H1 (cell line): ENCODE measurements around the gene STK32C. TPM values are rescaled to one million over a fixed set of nuclear protein-coding genes. Genes with fewer than 3 reads are reported as not detected.
A peak's percentile ranks its signal among the peaks of the same experiment; 100 is the strongest.

ENCODE experiments used
- CTCF ChIA-PET: fragments of 300-600 bp; sonication (Branson Sonifier 250); formaldehyde crosslinking; loops from one replicate; lab custom pipeline; 2021; ENCODE audit not compliant: partially characterized antibody; lab: Charles Lee
- POLR2A ChIA-PET: fragments of 300-600 bp; sonication (Branson Sonifier 250); formaldehyde crosslinking; loops from one replicate; lab custom pipeline; 2021; ENCODE audit warnings: inconsistent platforms; ENCODE audit not compliant: partially characterized antibody; lab: Charles Lee
- DNase-seq, 2 experiments: peaks; one replicate each; pipeline versions ENCODE4 v3.0.0 to v3.0.0-alpha.2; 2010 to 2022; ENCODE audit warnings: low spot score in 2 of 2, low read depth in 1 of 2, mixed read lengths in 1 of 2
- FAIRE-seq: peaks from 2 replicates; lab custom pipeline; 2011; peaks lifted over from hg19 to GRCh38; lab: Jason Lieb, UNC
- H2AFZ ChIP-seq: 2 replicates; pipeline ENCODE4 v1.8.1; 2012; ENCODE audit warnings: low read length, inconsistent platforms
- H2AK5ac ChIP-seq: 2 replicates; pipeline ENCODE4 v1.6.1; 2013; ENCODE audit warnings: low read depth, low read length
- H2BK120ac ChIP-seq: replicated peaks from 2 replicates; pipeline ENCODE3; 2013; ENCODE audit warnings: low read depth, low read length, inconsistent platforms
- H2BK12ac ChIP-seq: 2 replicates; pipeline ENCODE4 v1.6.1; 2013; ENCODE audit warnings: low read depth, low read length
- H2BK15ac ChIP-seq: 2 replicates; pipeline ENCODE4 v1.6.1; 2013; ENCODE audit warnings: low read length
- H2BK20ac ChIP-seq: 2 replicates; pipeline ENCODE4 v1.6.1; 2013; ENCODE audit warnings: low read length
- H2BK5ac ChIP-seq: 2 replicates; pipeline ENCODE4 v1.6.1; 2013; ENCODE audit warnings: low read depth, low read length
- H3K14ac ChIP-seq: 2 replicates; pipeline ENCODE4 v1.6.1; 2013; ENCODE audit warnings: inconsistent platforms; ENCODE audit not compliant: insufficient read length
- H3K18ac ChIP-seq: 2 replicates; pipeline ENCODE4 v1.6.1; 2013; ENCODE audit warnings: low read length; ENCODE audit errors: extremely low read depth
- H3K23ac ChIP-seq: 2 replicates; pipeline ENCODE4 v1.6.1; 2013; ENCODE audit warnings: inconsistent platforms; ENCODE audit not compliant: insufficient read length
- H3K23me2 ChIP-seq: 2 replicates; pipeline ENCODE4 v1.6.1; 2013; ENCODE audit warnings: low read depth, low read length
- H3K27ac ChIP-seq: 2 replicates; pipeline ENCODE4 v1.6.1; 2011; ENCODE audit warnings: low read depth, low read length, inconsistent platforms
- H3K27me3 ChIP-seq, 4 experiments: replicated peaks in 1 of 4; 1 replicate in 1 of 4; 2 replicates in 3 of 4; pipeline versions ENCODE4 v1.6.1 to v1.8.1; 2011 to 2013; ENCODE audit warnings: low read length in 3 of 4, mild to moderate bottlenecking in 3 of 4, inconsistent platforms in 2 of 4, mixed read lengths in 2 of 4, moderate library complexity in 1 of 4; ENCODE audit not compliant: control insufficient read depth in 3 of 4, insufficient read depth in 3 of 4; ENCODE audit errors: extremely low read depth in 1 of 4
- H3K36me3 ChIP-seq, 4 experiments: 2 replicates each; pipeline versions ENCODE4 v1.6.1 to v1.8.1; 2011 to 2013; ENCODE audit warnings: mild to moderate bottlenecking in 4 of 4, low read length in 3 of 4, moderate library complexity in 2 of 4, control low read depth in 1 of 4, inconsistent platforms in 1 of 4; ENCODE audit not compliant: insufficient read depth in 4 of 4, control insufficient read depth in 2 of 4
- H3K4ac ChIP-seq: replicated peaks from 2 replicates; pipeline ENCODE3; 2013; ENCODE audit warnings: low read length, low read depth, mixed read lengths, inconsistent platforms; ENCODE audit not compliant: insufficient read length
- H3K4me1 ChIP-seq, 4 experiments: replicated peaks in 1 of 4; 1 replicate in 1 of 4; 2 replicates in 3 of 4; pipeline versions ENCODE4 v1.6.1 to v1.8.1; 2011 to 2013; ENCODE audit warnings: low read length in 3 of 4, inconsistent platforms in 2 of 4, mixed read lengths in 1 of 4; ENCODE audit not compliant: insufficient read depth in 4 of 4, control insufficient read depth in 3 of 4
- H3K4me2 ChIP-seq, 2 experiments: 2 replicates each; pipeline versions ENCODE4 v1.6.1 to v1.8.1; 2011 to 2013; ENCODE audit warnings: low read depth in 2 of 2, low read length in 2 of 2, control low read depth in 1 of 2, inconsistent platforms in 1 of 2, mild to moderate bottlenecking in 1 of 2; ENCODE audit not compliant: insufficient read depth in 1 of 2
- H3K4me3 ChIP-seq, 4 experiments: fragments of 200-600, 300-600 bp in 1 of 4; sonication (generic), shearing (Covaris generic), sonication (Bioruptor Twin) in 1 of 4; 2 replicates each; pipeline versions ENCODE4 v1.5.1 to v1.8.1; 2011 to 2016; ENCODE audit warnings: low read length in 4 of 4, low read depth in 3 of 4, control low read depth in 2 of 4, inconsistent platforms in 2 of 4, mild to moderate bottlenecking in 2 of 4, mixed read lengths in 1 of 4, moderate library complexity in 1 of 4; ENCODE audit not compliant: insufficient read depth in 2 of 4; ENCODE audit errors: extremely low read depth in 1 of 4
- H3K56ac ChIP-seq: replicated peaks from 2 replicates; pipeline ENCODE3; 2013; ENCODE audit warnings: low read depth, mild to moderate bottlenecking, mixed read lengths, low read length, inconsistent platforms; ENCODE audit not compliant: insufficient read length
- H3K79me1 ChIP-seq: 2 replicates; pipeline ENCODE4 v1.6.1; 2013; ENCODE audit warnings: low read depth, low read length, control low read depth
- H3K79me2 ChIP-seq, 2 experiments: 2 replicates each; pipeline versions ENCODE4 v1.6.1 to v1.8.1; 2012 to 2013; ENCODE audit warnings: low read length in 2 of 2, mild to moderate bottlenecking in 2 of 2, inconsistent platforms in 1 of 2; ENCODE audit not compliant: insufficient read depth in 2 of 2, control insufficient read depth in 1 of 2
- H3K9ac ChIP-seq, 4 experiments: replicated peaks in 1 of 4; 1 replicate in 1 of 4; 2 replicates in 3 of 4; pipeline versions ENCODE4 v1.6.1 to v1.8.1; 2011 to 2013; ENCODE audit warnings: low read depth in 3 of 4, low read length in 3 of 4, control low read depth in 2 of 4, mild to moderate bottlenecking in 2 of 4, moderate library complexity in 2 of 4, inconsistent platforms in 1 of 4; ENCODE audit errors: extremely low read depth in 1 of 4
- H3K9me3 ChIP-seq, 2 experiments: 2 replicates each; pipeline versions ENCODE4 v1.6.1 to v1.8.1; 2012 to 2013; ENCODE audit warnings: mild to moderate bottlenecking in 2 of 2, moderate library complexity in 2 of 2, control low read depth in 1 of 2, inconsistent platforms in 1 of 2, low read depth in 1 of 2, low read length in 1 of 2, mixed read lengths in 1 of 2; ENCODE audit not compliant: insufficient read depth in 2 of 2
- H4K20me1 ChIP-seq, 2 experiments: replicated peaks in 1 of 2; 2 replicates each; pipeline versions ENCODE3 to v1.8.1; 2011 to 2013; ENCODE audit warnings: inconsistent platforms in 2 of 2, low read length in 2 of 2, mild to moderate bottlenecking in 1 of 2; ENCODE audit not compliant: insufficient read depth in 2 of 2, control insufficient read depth in 1 of 2
- H4K5ac ChIP-seq: 2 replicates; pipeline ENCODE4 v1.6.1; 2013; ENCODE audit warnings: low read length, low read depth, mixed read lengths, inconsistent platforms; ENCODE audit not compliant: insufficient read length
- H4K8ac ChIP-seq: 2 replicates; pipeline ENCODE4 v1.8.0; 2013; ENCODE audit warnings: mild to moderate bottlenecking, moderate library complexity, low read length, inconsistent platforms; ENCODE audit not compliant: insufficient read depth; ENCODE audit errors: extremely low read depth
- H4K91ac ChIP-seq: replicated peaks from 2 replicates; pipeline ENCODE3; 2013; ENCODE audit warnings: low read length, mixed read lengths, inconsistent platforms; ENCODE audit not compliant: insufficient read length
- HDAC6 ChIP-seq: IDR thresholded peaks from one replicate; pipeline ENCODE4 v1.7.1; 2012; ENCODE audit warnings: low read depth, mild to moderate bottlenecking, inconsistent platforms, low read length, moderate library complexity
- WGBS, 2 experiments: shearing (Covaris generic) in 1 of 2; methylation state at CpG; one replicate each; pipeline versions ENCODE4 v1.1.6 to v1.1.7; 2013 to 2015; ENCODE audit warnings: low lambda C conversion rate in 2 of 2, mixed read lengths in 2 of 2, inconsistent platforms in 1 of 2, low coverage in 1 of 2, missing lambda C conversion rate in 1 of 2; ENCODE audit not compliant: insufficient replicate concordance in 2 of 2, insufficient coverage in 1 of 2, insufficient read length in 1 of 2; ENCODE audit errors: extremely low coverage in 1 of 2, missing lambda C conversion rate in 1 of 2; 5-methylcytosine and 5-hydroxymethylcytosine counted together
- polyA plus RNA-seq, 7 experiments: library from polyadenylated mRNA; depleted of rRNA in 3 of 7; stranded (reverse) in 5 of 7; unstranded in 2 of 7; fragments of >200 nt in 5 of 7; fragments of 200-250 nt in 2 of 7; gene quantifications; 1 replicate in 5 of 7; 2 replicates in 1 of 7; 4 replicates in 1 of 7; pipeline versions ENCODE4 v1.2.1 to v1.2.3, GENCODE V29; 2011 to 2013; ENCODE audit warnings: missing spikeins in 2 of 7, mixed read lengths in 2 of 7
- total RNA-seq: library from RNA; stranded (reverse); fragmentation: NEBNext Ultra II Directional; extraction: Animal tissue kit (Norgen Biotek cat#: 25700); gene quantifications from 2 replicates; pipeline ENCODE4 v1.2.1, GENCODE V29; 2021
- TF ChIP-seq, protein P1 (sequence below): IDR thresholded peaks from 2 replicates; pipeline ENCODE4 v1.6.1; 2011; ENCODE audit warnings: low read length, improper control_type of control experiment

The STK32C gene
- total and polyA plus RNA-seq, 2 of the 8 experiments (the other 6 are each of a cell fraction or from before 2014, with no cell fraction given) = 10.6 to 15.6 TPM

DNA sequence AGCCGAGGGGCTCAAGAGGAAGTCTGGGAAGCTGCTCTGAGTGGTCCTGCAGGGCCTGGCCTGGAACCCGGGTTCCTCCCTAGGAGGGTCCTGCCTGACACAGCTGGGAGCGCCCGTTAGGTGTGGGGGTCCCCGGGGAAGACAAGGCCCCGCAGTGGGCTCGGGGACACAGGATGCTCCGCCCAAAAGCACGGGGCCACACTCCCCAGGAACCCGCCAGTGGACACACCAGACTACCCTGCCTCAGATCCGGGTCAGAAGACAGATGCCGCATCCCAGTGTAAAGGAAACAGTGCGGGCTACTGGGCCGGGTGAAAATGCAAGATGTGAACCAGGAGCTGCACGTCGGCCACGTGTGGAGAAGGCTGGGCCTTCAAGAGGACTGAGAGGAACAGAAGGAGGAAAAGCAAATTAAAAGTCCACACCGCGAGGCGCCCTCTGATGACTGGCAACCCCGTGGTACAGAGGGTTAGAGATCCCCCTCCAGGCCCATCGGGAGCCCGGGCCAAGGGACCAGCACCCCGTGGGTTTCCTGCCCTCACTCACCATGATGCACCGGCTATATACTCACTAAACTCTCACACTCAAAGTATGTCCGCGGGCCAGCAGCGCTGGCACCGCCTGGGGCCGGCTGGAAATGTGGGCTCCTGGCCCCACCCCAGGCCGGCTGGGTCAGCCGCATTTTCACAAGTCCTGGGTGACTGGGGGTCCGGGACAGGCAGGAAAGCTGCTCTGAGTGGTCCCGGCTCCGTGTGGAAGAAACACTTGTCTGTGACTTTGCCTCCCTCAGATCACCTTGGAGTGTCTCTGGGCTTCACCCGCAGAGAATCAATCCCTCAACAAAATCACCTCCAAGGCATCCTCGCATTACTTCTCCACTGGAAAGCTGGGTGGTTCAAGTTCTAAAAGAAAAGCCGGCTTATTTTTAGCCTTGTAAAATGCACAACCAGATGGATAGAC lies 6.1 kb downstream of the STK32C start:
- H3K27ac ChIP-seq = no peak overlapping the region
- H2AFZ ChIP-seq = no peak overlapping the region
- CTCF ChIA-PET = interaction anchor here (0.5 to 2.0 kb wide), 9 partner anchors 25 to 338 kb away, joined by 3 to 9 read pairs (median 4); no protein-coding TSS in a partner anchor

More for the DNA sequence above, 6.1 kb downstream of the STK32C start:
- peaks cover 10 to 11% of the 10 kb centered on the region in 2 experiments for H3K9me3 ChIP-seq
- H4K91ac ChIP-seq = no peak overlapping the region
- H2BK120ac ChIP-seq = no peak overlapping the region
- H3K56ac ChIP-seq = no peak overlapping the region
- H3K23ac ChIP-seq = no peak overlapping the region
- H3K4ac ChIP-seq = no peak overlapping the region
- no peak overlapping the region for H3K9ac ChIP-seq
- no peaks in the 10 kb centered on the region for H3K23me2 ChIP-seq
- H3K27me3 ChIP-seq = peaks cover under 1 to 12% (median 9%) of the 10 kb centered on the region in 4 experiments; a peak in 6 of 7 replicates
- 91% methylated on average over 38 of the region's 38 CpGs; no CpG with 5 or more reads in 1 of the 2 experiments for WGBS, 2 experiments
- no peak for TF ChIP-seq HDAC6
- TF ChIP-seq, protein P1, sequence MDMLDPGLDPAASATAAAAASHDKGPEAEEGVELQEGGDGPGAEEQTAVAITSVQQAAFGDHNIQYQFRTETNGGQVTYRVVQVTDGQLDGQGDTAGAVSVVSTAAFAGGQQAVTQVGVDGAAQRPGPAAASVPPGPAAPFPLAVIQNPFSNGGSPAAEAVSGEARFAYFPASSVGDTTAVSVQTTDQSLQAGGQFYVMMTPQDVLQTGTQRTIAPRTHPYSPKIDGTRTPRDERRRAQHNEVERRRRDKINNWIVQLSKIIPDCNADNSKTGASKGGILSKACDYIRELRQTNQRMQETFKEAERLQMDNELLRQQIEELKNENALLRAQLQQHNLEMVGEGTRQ = no peak
- DNase-seq (no peak), FAIRE-seq (no peak)
- no peaks in the 10 kb centered on the region for H3K36me3 ChIP-seq
- no peak overlapping the region for H3K18ac ChIP-seq
- no peak overlapping the region for H2BK15ac ChIP-seq
- H4K8ac ChIP-seq = peak overlapping the region; percentile 71; the same call in 1 of the 2 replicates
- H2BK12ac ChIP-seq = no peak overlapping the region
- no peak overlapping the region for H2AK5ac ChIP-seq
- H2BK5ac ChIP-seq = no peak overlapping the region
- POLR2A ChIA-PET = interaction anchor here (0.9 to 1.5 kb wide), 2 partner anchors 25 to 33 kb away, joined by 3 read pairs; no protein-coding TSS in a partner anchor
- no peak overlapping the region for H3K4me3 ChIP-seq
- H4K20me1 ChIP-seq = peaks cover 1 to 2% of the 10 kb centered on the region in 2 experiments
- no peaks in the 10 kb centered on the region for H3K79me1 ChIP-seq
- H3K14ac ChIP-seq = no peak overlapping the region
- no peaks in the 10 kb centered on the region for H3K79me2 ChIP-seq
- H3K4me1 ChIP-seq = peaks cover 0 to 4% (median 0%) of the 10 kb centered on the region in 4 experiments; a peak in 2 of 7 replicates
- no peak overlapping the region for H2BK20ac ChIP-seq
- H3K4me2 ChIP-seq = no peak overlapping the region
- H4K5ac ChIP-seq = no peak overlapping the region
